Adrenal gland (tissue), 12 donors: ENCODE data around the gene MACROD2. TPM values are rescaled to one million over a fixed set of nuclear protein-coding genes. Genes with fewer than 3 reads are reported as not detected.

ENCODE experiments used
- DNase-seq, 7 donors: peaks; one replicate each; pipeline ENCODE4 v3.0.0-alpha.2; 2019 to 2020
- H3K27ac ChIP-seq, 5 donors: fragments of 200-600 bp; sonication (generic) in 4 of 5; 1 replicate in 3 of 5; 2 replicates in 2 of 5; pipeline versions ENCODE4 v1.5.1 to v1.8.0; 2016 to 2020; ENCODE audit warnings: mild to moderate bottlenecking in 1 of 5
- H3K27me3 ChIP-seq: fragments of 200-600 bp; 2 replicates; pipeline ENCODE4 v1.8.0; 2021
- H3K36me3 ChIP-seq, 2 donors: fragments of 200-600 bp; replicated peaks in 1 of 2; 1 replicate in 1 of 2; 2 replicates in 1 of 2; pipeline versions ENCODE4 v1.5.1 to v1.8.0; 2018 to 2022
- H3K4me1 ChIP-seq, 2 donors: fragments of 200-600 bp; replicated peaks in 1 of 2; 1 replicate in 1 of 2; 2 replicates in 1 of 2; pipeline versions ENCODE4 v1.5.1 to v1.8.0; 2018 to 2021
- H3K4me3 ChIP-seq, 4 donors: fragments of 200-600 bp; sonication (generic) in 3 of 4; one replicate each; pipeline ENCODE4 v1.5.1; 2016 to 2018
- H3K9me3 ChIP-seq, 3 donors: fragments of 200-600 bp; sonication (generic) in 1 of 3; replicated peaks in 1 of 3; 1 replicate in 2 of 3; 2 replicates in 1 of 3; pipeline versions ENCODE4 v1.5.1 to v1.8.0; 2016 to 2021
- CTCF ChIP-seq, 6 experiments: fragments of 450-650 bp in 4 of 6; fragments of 200-600 bp in 2 of 6; sonication (generic) in 1 of 6; IDR thresholded peaks; 1 replicate in 5 of 6; 2 replicates in 1 of 6; pipeline versions ENCODE4 v1.5.1 to v1.8.0; 2016 to 2021; ENCODE audit warnings: antibody characterized with exemption in 6 of 6, mild to moderate bottlenecking in 2 of 6, moderate library complexity in 1 of 6
- POLR2A ChIP-seq, 2 donors: fragments of 450-650 bp; IDR thresholded peaks; one replicate each; pipeline ENCODE4 v1.6.1; 2017; ENCODE audit warnings: antibody characterized with exemption in 2 of 2, mild to moderate bottlenecking in 2 of 2, moderate library complexity in 1 of 2
- WGBS, 4 donors: extraction: QIAGEN DNeasy Blood & Tissue Kit in 2 of 4; methylation state at CpG; one replicate each; pipeline versions ENCODE4 v1.1.5 to v1.1.7; 2013 to 2017; 5-methylcytosine and 5-hydroxymethylcytosine counted together
- intact Hi-C, 2 donors: fragments of 100-400 bp; cut with DNase I; formaldehyde crosslinking; loops; one replicate each; pipeline versions ENCODE4 v1.14.1 to v1.15.0; 2022 to 2023
- polyA plus RNA-seq, 3 donors: library from polyadenylated mRNA; stranded (reverse); fragments of 200-250 nt in 2 of 3; fragments of 350-450 nt in 1 of 3; fragmentation: Illumina TruSeq in 1 of 3; extraction: RNeasy Lipid Tissue Mini Kit (QIAGEN cat#74804) in 1 of 3; gene quantifications; one replicate each; pipeline ENCODE4 v1.2.3, GENCODE V29; 2013 to 2014
- total RNA-seq, 9 donors: library from RNA; depleted of rRNA in 4 of 9; stranded (reverse); fragments of >200 nt in 4 of 9; fragments of 120-200 nt in 1 of 9; fragmentation: NEBNext Ultra II Directional in 1 of 9; extraction: Animal tissue kit (Norgen Biotek cat#: 25700) in 1 of 9; gene quantifications; one replicate each; pipeline versions ENCODE4 v1.1.0 to v1.2.4, GENCODE V29; 2013 to 2023
- donor health status: healthy with polysubstance abuse.
- donor health status: Bipolar disorder and iron deficiency.
- donor health status: DM: yes; HTN: yes; CAD: no.
- donor health status: DM: no; HTN: no; CAD: no.
- donor health status: DM: no; HTN: no; CAD: no.
- donor health status: DM: yes; HTN: yes; CAD: no.

The MACROD2 gene
- total and polyA plus RNA-seq, 12 donors, result 1.1 to 21.2 (median 6.4) TPM

- no peak for DNase-seq
- Histone ChIP-seq H3K36me3 (no peaks in the 10 kb centered on the region), H3K9me3 (no peaks in the 10 kb centered on the region), H3K4me3 (no peak overlapping the region), H3K27ac (no peak overlapping the region), H3K4me1 (no peaks in the 10 kb centered on the region), H3K27me3 (no peaks in the 10 kb centered on the region)
- TF ChIP-seq CTCF (IDR thresholded peaks at IDR 0.05) (no peak), POLR2A (IDR thresholded peaks at IDR 0.05) (no peak)
- intact Hi-C loops, result no loop called here
- WGBS, 4 donors, result 58 to 76% (median 63%) methylated on average over 1 of the region's 1 CpG
Measured at GRCh38 chr20:14344746-14345145, 349.4 kb downstream of the MACROD2 start.

DNA sequence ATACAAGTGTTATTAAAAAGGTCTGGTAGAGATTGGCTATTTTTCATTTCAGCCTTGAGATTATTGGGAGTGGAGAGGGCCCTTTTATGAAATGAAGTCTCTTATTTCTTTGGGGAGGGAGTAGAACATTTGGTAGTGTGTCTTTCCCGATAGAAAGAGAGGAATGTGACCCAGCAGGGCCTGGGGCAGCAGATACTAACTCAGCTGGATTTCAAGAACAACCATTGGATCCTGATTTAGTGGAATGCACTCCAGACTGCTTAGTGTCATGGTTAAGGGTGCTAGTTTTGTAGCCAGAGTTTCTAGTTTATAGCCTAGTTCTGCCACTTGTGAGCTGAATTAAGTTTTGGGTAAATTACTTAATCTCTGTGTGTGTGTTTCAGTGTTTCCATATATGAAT is 360.5 kb downstream of the MACROD2 start:
- intact Hi-C loops, result no loop called here

GRCh38 chr20:14360416-14360815 is 365.1 kb downstream of the MACROD2 start:
- no peak for TF ChIP-seq POLR2A (IDR thresholded peaks at IDR 0.05)
- TF ChIP-seq CTCF (IDR thresholded peaks at IDR 0.05), result no peak
- no peak overlapping the region for H3K27ac ChIP-seq
- DNase-seq, result no peak
- intact Hi-C loops, result no loop called here
- H3K9me3 ChIP-seq, result no peaks in the 10 kb centered on the region
- no peak overlapping the region for H3K4me3 ChIP-seq
- no peaks in the 10 kb centered on the region for H3K27me3 ChIP-seq
- no peaks in the 10 kb centered on the region for H3K36me3 ChIP-seq
- H3K4me1 ChIP-seq, result no peaks in the 10 kb centered on the region

More for the DNA sequence above, 360.5 kb downstream of the MACROD2 start:
- 27 to 69% (median 39%) methylated on average over 1 of the region's 1 CpG for WGBS, 4 donors
- Histone ChIP-seq H3K4me1 (no peaks in the 10 kb centered on the region), H3K4me3 (no peak overlapping the region), H3K9me3 (no peaks in the 10 kb centered on the region), H3K36me3 (no peaks in the 10 kb centered on the region), H3K27ac (no peak overlapping the region), H3K27me3 (no peaks in the 10 kb centered on the region)
- no peak for DNase-seq
- TF ChIP-seq CTCF (IDR thresholded peaks at IDR 0.05) (no peak), POLR2A (IDR thresholded peaks at IDR 0.05) (no peak)

- H3K36me3 ChIP-seq, result no peaks in the 10 kb centered on the region
- no peaks in the 10 kb centered on the region for H3K27me3 ChIP-seq
- DNase-seq, result no peak
- H3K27ac ChIP-seq, result no peak overlapping the region
- intact Hi-C loops, result no loop called here
- no peaks in the 10 kb centered on the region for H3K4me1 ChIP-seq
- 78 to 85% (median 81%) methylated on average over 3 of the region's 3 CpGs for WGBS, 4 donors
- TF ChIP-seq POLR2A (IDR thresholded peaks at IDR 0.05), result no peak
- TF ChIP-seq CTCF (IDR thresholded peaks at IDR 0.05), result no peak
- no peaks in the 10 kb centered on the region for H3K9me3 ChIP-seq
- no peak overlapping the region for H3K4me3 ChIP-seq
Measured at GRCh38 chr20:14361509-14362345, 366.4 kb downstream of the MACROD2 start.
